ENCODE data around the gene GON4L. TPM values are rescaled to one million over a fixed set of nuclear protein-coding genes. Genes with fewer than 3 reads are reported as not detected.
"Not testable (repeated sequence)": the region's sequence is repeated elsewhere in the genome, so short reads cannot be mapped to it uniquely, and the experiment has no call there.

Gene GON4L
- total RNA-seq, 1 donor from 2014 or later: 31.8 TPM

DNA sequence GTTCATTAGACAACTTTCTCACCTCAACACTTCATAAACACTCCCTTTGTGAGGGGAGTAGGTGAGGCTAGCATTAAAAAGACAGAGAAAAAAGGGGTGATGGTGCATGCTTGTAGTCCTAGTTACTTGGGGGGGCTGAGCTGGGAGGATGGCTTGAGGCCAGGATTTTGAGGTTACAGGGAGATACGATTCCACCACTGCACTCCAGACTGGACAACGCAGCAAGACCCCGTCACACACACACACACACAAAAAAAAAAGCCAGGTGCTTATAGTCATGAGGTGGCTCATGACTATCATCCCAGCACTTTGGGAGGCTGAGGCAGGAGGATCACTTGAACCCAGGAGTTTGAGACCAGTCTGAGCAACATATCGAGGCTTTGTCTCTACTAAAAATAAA is 29.6 kb downstream of the GON4L start:
- DNase-seq: no peak

DNA sequence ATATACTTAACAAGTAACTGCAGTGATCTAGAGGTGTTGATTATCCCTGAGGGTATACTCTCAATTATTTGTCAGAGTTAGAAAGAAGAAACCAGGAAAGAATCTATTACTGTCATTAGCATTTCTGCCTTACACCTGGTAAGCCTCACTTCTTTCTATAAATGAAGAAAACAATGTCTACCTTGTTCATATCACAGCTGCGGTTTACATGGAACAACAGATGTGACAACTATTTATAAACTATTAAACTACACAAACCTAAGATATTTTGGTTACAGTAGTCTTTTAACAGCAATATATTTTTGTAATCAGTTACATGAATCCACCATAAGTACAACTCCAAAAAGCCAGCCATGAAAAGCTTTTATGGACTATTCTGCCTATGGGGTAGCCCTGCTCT is 40.7 kb downstream of the GON4L start:
- no peak for DNase-seq

GRCh38 chr1:155813672-155814071 is 43.3 kb downstream of the GON4L start:
- DNase-seq: no peak

DNA sequence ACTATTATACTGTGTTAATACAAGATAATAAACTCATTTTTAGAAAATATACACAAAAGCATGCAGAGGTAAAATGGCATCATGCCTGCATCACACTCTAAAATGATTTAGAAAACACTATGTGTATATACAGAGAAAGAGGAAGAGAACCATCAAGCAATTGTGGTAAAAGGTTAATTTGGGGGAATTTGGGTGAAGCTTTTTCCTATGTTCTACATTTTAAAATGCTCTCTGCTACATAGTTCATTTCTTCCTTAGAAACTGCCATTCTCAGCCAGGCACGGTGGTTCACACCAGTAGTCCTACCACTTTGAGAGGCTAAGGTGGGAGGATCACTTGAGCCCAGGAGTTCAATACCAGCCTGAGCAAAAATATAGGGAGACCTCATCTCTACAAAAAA is 44.1 kb downstream of the GON4L start:
- no peak for DNase-seq

- no peak for DNase-seq
Measured at GRCh38 chr1:155809088-155809487, 47.9 kb downstream of the GON4L start.

DNA sequence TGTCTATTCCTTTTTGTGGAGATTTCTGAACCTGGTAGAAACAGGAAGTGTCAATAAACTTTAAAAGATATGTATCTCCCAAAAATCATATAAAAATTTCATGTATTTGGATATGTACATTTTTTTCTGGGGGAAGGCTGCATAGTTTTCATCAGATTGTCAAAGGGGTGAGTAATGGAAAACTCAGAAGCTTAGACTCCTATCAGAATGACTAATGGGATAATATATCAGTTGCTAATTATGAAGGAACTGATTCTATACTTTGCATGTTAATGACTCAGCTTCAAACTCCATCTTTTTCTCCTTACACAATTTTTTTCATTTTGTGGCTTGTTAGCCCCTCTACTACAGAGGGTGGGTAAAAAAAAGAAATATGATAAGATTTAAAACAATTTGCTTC is 55.9 kb downstream of the GON4L start:
- DNase-seq: peak; percentile 21

GRCh38 chr1:155795618-155796017 is 61.4 kb downstream of the GON4L start:
- not testable (repeated sequence) for DNase-seq

DNA sequence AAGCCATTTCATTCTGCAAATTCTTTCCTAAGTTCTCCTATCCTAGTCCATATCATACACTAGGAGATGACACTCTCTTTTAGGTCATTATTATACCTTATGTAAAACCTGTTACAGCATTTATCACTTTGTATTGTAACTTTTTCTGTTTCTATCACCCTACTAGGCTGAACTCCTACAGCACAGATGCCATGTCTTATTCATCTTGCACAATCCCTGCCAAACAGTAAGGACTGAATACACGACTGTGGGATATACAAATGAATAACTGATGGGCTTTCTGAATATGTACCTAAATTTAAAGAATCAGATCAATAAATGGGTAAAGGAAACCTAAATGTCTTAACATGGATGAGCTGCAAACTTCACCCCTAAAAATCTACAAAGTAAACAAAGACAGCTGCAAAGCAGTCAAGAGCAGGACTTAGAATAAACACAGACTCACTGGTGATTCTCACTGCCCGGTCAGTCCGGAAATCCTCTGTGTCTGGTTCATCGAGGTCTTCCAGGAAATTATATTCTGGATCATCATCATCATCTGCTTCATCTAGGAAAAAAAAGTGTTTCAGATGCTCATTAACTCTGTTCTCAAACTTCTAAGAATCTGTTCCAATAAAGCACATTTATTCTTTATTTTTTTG is 62.3 kb downstream of the GON4L start:
- peak; percentile 22 for DNase-seq

DNA sequence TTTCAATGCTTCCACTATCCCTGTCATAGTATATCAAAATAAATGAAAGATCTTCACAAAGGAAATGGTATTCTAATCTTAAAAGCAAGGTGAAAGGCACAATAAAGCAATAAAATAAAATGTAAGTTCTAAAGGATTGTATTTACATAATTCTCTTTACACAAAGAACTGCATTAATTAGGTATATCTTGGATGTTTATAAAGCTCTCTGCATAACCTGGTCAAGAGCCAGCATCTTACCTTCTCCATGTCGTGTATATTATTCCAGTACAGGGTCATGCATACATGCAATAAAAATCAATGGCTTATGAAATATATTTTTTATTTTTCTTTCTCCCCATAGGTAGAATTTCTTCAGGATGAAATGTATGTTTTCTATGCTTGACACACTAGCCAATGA is 63.8 kb downstream of the GON4L start:
- no peak for DNase-seq

DNA sequence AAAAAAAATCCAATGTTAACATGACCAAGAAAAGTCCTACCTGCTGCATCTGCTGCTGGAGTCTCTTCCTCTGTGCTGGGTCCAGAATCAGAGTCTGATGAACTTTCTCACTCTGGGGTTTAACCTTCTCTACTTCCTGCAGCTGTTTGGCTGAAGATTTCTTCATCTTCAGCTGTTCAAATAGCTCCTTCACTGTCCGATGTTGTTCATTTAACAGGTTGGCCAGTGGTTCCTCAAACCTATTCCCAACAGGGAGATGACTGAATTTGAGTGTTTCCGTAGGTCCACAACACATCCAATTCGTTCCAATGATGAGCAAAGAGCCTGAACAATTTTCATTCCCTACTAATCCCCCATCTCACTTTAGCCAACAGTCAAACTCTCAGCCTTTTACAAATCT is 79.4 kb downstream of the GON4L start:
- DNase-seq: no peak

DNA sequence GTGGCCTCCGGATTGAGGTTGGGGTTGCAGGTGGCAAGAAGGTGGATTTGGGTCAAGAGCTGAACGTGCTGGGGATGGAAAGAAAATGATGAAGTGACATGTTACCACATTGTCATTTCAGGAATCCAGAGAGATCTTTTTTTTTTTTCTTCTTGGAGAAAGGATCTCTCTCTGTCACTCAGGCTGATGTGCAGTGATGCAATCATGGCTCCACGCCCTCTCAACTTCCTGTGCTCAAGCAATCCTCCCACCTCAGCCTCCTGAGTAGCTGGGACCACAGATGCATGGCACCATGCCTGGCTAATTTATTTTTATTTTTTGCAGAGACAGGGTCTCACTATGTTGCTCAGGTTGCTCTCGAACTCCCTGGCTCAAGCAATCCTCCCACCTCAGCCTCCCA is 80.6 kb downstream of the GON4L start:
- no peak for DNase-seq

- DNase-seq: no peak
Measured at GRCh38 chr1:155773221-155773620, 83.8 kb downstream of the GON4L start.

DNA sequence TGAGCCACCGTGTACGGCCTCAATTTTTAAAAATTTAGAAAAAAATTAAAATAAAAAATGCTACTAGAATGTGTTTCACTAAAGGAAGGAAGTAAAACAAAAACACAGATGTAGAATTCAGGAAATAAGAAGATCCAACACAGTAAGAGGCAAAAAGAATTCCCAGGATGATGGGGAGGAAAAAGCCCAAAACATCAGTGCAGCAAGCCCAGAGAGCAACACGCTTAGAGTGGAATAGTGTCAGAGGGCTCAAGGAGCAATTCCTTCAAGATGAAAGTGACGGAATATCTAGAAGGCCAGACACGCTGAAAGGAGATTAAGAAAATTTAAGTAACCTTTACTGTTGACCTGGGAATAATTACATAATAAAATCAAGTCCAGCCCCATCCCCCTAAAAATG is 87.8 kb downstream of the GON4L start:
- no peak for DNase-seq

GRCh38 chr1:155767399-155767989 is 89.5 kb downstream of the GON4L start:
- DNase-seq: not testable (repeated sequence)

DNA sequence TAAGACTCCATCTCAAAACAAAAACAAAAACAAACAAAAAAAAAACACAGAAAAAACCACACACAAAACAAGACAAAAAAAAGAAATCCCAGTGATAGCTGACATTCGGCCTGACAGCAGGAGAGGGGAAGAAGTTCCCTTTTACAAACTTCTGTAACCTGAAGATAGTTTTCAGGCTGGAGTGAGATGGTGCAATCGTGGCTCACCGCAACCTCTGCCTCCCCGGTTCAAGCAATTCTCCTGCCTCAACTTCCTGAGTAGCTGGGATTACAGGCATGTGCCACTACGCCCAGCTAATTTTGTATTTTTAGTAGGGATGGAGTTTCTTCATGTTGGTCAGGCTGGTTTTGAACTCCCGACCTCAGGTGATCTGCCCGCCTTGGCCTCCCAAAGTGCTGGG is 93.0 kb downstream of the GON4L start:
- DNase-seq: not testable (repeated sequence)

DNA sequence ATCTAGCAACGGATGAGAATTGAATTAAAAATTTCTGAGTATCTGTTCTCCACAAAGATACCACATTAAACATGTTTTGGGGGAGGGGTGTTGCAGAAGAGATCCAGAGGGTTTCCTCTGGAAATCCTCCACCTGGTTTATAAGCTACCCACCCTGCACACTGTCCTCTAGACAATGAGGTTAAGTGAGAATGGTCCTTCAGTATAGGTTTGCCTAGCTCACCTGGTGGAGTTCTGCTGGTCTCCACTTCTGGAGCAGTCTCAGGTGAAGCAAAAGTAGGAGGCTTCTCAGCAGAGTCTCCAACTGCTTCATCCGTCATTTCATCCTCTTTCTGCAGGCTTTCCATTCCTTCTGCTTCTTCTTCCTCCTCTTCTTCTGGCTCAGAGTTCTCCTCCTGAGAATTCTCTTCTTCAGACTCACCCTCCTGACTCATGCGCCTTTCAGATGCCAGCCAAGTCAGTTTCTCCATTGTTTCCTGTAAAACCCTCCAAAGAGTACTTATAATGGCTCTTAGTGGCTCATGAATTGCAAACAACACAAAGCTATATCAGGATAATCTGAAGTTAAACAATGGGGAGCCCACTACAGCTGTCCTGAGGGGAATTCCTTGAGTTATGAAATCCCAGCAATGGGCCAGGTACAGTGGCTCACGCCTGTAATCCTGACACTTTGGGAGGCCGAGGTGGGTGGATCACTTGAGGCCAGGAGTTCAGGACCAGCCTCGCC is 93.8 kb downstream of the GON4L start:
- DNase-seq: peak; percentile 91

GRCh38 chr1:155761736-155762405 is 95.1 kb downstream of the GON4L start:
- DNase-seq: peak; percentile 62

DNA sequence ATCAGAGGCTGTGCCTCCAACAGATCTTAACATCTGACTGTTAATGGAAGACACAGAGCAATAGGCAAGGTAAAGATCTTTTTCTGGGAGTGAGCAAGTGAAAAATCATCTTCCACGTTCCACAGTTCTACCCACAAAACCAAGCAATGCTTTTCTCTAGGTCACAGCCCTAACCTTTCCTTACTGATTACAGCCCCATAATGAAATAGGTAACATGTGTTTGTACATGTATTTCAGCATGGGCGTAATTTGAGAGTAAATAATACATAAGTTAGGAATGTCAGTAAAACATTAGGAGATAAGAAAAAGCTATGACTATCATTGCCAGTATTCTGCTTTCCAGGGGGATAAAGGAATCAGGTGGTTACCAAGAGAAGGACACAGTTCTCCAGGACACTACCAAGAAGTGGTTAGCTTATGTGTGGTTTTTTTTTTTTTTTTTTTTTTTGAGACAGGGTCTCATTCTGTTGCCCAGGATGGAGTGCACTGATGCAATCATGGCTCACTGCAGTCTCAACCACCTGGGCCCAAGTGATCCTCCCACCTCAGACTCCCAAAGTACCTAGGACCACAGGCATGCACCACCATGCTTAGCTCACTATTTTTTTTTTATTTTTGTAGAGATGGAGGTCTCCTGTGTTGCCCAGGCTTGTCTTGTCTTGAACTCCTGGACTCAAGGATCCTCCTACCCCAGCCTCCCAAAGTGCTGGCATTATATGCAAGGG is 96.1 kb downstream of the GON4L start:
- DNase-seq: no peak

DNA sequence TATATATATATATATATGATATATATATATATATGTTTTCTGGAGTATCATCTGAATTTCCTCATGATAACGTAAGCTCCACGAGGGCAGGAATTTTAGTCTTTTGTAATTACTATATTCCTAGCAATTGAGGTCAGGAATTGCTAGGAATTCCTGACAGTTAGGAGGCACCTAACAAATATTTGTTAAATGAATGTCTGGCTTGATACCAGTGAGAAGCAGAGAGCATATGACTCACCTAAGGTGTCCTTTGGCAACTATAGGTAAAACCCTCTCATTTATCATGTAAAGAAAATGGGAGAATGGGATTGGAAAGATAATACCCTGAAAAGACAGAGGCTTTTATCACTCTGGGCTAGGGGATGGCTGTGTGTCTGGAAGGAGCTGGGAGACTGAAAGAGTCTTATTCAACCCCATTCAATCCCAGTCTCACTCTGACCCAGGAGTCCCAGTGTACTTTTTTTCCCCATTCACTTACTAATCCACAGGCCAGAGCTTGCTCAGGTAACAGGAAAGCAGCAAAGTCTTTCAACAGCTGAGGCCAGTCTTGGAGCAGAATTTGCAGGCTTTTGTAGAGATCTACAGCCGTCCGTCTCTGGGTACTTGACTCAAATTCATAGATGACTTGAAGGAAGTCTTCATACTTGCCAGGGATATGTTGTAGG is 96.9 kb downstream of the GON4L start:
- DNase-seq: no peak

- DNase-seq: not testable (repeated sequence)
Measured at GRCh38 chr1:155759017-155759416, 98.0 kb downstream of the GON4L start.

- not testable (repeated sequence) for DNase-seq
Measured at GRCh38 chr1:155748141-155748540, 108.9 kb downstream of the GON4L start.

DNA sequence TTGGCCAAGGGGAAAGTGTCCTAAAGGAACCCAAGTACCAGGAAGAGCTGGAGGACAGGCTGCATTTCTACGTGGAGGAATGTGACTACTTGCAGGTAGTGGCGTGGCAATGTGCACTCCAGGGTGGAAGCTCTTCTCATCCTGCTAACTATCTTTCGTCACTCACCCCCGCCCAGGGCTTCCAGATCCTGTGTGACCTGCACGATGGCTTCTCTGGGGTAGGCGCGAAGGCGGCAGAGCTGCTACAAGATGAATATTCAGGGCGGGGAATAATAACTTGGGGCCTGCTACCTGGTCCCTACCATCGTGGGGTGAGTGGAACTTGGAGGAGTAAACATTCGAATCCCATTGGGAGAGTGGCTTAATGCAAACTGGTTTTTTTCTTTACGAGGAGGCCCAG is 109.4 kb downstream of the GON4L start:
- DNase-seq: not testable (repeated sequence)

Data from dermis blood vessel endothelial cell (primary cell).